Left renal pelvis (tissue), 4 donors: ENCODE measurements around the gene RPS27L. TPM values are rescaled to one million over a fixed set of nuclear protein-coding genes. Genes with fewer than 3 reads are reported as not detected.
A peak's percentile ranks its signal among the peaks of the same experiment; 100 is the strongest.

Source experiments
- DNase-seq, 4 donors: peaks; one replicate each; pipeline ENCODE4 v3.0.0-alpha.2; 2013; ENCODE audit warnings: low read depth in 4 of 4, low spot score in 3 of 4
- polyA plus RNA-seq, 4 donors: library from polyadenylated mRNA; unstranded; fragments of 120-200 nt; gene quantifications; one replicate each; pipeline ENCODE4 v1.2.1, GENCODE V29; 2013; ENCODE audit not compliant: insufficient read length in 4 of 4

The RPS27L gene
- 100 to 1,000 TPM in 1 of 4 donors, 10 to 100 TPM in 3; 74.4 to 107 (median 91.6) TPM for polyA plus RNA-seq

DNA sequence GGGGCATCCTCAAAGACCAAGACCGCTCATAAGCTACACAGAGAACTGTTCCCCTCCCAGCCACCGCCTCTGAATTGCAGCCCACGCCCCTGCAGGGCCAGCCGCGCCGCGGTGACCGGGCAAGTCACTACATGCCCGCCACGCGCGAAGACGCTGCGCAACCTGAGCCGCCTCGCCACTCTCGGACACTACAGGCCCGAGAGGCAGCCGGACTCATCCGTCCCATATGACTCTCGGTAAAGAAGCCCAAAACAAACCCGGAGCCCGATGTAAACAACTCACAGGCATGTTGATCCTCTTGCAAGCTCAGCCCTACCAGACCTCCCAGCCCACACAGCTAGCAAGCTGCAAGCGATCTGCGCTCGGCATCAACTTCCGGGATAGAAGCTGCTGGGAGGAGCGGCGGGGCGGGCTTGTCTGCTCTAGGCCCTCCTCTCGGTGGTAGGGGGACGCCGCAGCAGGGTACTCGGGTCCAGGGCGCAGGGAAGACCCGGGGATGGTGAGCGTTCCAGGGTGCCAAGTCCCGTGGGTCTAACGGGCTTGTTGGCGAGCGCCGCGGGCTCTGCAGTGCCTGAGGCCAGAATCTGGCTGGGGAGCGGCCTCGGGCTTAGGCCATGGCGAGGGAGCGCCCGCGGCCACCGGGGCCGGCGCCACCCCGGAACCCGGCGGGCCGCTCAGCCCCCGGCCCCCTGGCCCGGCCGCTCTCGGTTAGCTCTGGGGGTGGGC is at the start of gene RPS27L:
TSS of gene RPS27L (minus strand) at position 360 of the 726 bp plus-strand sequence. CDS start at position 288, 72 bp downstream.
- DNase-seq = peak; percentile 83 to 90 (median 88)

GRCh38 chr15:63206079-63206478 is 48.8 kb upstream of the RPS27L start:
- no peak for DNase-seq

DNA sequence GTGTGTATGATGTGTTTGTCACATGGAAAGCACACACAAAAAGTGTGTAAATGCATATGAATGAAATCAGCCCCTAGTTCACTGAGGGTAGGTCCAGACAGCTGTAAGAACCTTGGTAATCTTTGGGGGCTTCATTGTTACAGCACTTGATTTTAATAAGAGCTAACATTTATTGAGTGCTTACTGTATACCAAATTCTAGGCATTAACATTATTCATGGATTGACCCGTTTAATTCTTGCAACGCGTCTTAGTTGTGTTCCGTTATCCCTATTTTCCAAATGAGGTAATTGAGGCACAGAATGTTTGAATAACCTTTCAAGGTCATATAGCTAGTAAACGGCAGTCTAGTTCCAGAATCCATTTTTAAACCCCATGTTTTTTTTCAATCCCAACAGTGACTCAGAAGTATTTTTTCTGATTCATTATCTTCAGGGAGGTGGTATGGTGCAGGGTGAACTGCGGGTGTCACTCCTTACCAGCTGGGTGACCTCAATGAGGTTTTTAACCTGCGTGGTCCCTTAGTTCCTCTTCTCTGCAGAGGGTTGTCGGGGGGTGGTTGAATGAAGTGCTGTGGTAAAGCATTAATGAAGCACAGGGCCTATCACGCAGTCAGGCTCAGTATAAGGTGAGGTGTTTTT is 46.3 kb upstream of the RPS27L start:
- DNase-seq = no peak

GRCh38 chr15:63202861-63203260 is 45.6 kb upstream of the RPS27L start:
- DNase-seq = no peak

DNA sequence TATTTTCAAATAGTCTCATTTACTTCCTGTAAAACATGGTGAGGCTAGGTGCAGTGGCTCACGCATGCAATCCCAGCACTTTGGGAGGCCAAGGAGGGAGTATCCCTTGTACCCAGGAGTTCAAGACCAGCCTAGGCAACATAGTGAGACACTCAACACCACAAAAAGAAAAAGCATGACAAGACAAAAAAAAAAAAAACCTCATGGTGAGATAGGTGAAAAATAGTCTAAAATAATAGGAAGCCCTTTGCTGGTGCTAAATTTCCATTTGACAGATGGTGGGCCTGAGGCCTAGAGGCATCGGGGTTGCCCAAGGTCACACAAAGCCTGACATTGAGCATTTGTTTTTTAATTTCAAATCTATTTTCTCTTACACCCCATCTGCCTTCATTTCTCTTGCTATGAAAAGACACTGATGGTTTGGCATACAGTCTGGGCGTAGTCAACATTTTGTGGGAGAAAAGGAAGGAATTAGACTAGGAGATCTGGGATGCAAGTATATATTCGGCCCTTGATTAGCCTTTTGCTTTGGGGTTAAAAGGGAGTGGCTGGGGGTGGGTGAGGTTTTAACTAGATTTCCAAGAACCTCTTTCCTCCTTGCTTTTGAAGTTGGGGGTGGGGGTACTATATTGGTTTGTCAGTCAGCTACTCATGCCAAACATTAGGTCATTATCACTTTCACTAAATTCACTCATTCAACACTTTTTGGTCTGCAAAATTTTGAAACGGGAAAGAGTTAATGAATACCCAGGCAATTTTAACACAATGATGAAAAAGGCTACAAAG is 43.4 kb upstream of the RPS27L start:
- no peak for DNase-seq

DNA sequence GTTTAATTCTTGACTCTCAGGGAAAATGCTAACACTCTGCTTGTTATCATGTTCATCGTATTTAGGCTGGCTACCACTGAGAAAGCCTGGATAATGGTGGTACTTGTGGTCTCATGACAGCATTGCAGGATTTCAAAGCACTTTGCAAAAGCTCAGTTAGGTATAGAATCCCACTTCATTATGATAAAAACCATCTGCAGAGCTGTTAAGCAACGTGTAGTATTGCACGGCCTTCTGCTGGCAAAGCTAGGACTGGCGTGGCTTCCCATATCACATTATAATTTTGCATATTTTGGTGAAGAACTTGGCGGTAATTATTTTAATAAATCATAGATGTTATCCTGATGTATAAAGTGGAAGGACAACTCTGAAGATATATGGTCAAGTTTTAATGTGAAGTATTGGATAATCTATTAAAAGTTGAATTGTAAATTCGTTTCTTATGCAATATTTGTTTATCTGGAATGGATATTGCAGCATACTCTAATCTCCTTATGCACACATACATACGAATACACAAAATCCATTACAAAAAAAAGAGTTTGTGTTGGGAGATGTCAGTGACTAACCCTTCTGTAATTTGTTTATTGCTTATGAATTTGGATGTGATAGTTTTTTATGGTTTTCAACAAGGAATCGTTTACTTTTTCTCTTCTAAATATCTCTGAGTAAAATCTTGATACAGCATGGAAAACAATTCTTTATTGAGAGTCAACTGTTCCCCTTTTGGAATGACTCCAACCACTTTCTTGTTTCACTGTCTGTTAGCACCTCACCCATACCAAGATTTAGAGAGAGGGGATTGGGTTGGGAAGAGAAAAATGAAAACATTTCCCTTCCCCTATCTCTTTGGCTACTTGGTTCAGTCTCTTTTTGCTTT is 41.3 kb upstream of the RPS27L start:
- no peak for DNase-seq

- DNase-seq = no peak
These were observed 40.3 kb upstream of the RPS27L start for GRCh38 chr15:63197626-63198025.

- no peak for DNase-seq
These were observed 39.6 kb upstream of the RPS27L start for GRCh38 chr15:63196842-63197241.

GRCh38 chr15:63195569-63196015 is 38.3 kb upstream of the RPS27L start:
- no peak for DNase-seq

DNA sequence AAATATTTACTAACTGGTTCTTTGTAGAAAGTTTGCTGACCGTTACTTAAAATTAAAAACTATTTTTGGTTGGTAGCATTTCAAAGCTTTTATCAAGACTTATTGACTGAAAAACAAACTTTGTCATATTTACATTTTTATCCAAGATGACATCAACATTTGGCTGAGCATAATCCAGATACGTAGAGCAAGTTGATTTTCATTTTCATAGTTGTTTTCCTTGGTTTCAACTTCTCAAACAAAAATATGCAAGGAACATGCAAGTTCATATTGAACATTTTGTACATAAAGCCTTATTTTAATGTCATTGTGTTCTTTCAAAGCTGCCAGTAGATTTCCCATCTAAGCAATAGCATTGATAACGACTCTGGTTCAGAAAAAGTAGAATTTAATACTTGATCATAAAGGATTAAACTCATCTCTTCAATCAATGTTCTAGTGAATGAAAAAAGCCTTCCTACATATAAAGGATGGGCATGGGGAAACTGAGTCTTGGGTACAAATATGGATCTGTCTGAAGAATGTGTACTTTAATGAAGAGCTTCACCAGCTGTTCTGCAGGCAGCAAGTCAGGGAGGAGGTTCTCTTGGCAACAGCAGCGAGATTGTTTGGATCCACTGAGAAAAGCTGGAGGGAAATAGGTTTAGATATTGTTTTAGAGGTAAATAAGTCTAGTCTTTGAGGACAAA is 37.7 kb upstream of the RPS27L start:
- no peak for DNase-seq

DNA sequence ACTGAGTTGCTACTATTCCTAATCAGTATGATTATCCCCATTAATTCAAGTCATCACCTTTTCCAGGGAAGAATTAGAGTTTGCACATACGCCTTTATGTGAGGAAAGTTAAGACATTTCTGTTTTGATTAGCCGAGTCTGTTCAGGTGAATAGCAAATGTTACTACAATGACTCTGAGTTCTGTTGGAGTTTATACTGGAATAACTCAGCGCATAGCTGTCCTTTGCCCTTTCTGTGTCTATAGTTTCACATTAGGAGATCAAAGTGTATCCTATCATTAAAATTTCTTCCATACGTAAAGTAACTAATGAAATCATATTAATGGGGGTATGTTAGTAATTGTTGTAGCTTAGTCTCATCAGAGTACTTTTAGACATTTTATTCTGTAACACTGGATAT is 37.0 kb upstream of the RPS27L start:
- no peak for DNase-seq

DNA sequence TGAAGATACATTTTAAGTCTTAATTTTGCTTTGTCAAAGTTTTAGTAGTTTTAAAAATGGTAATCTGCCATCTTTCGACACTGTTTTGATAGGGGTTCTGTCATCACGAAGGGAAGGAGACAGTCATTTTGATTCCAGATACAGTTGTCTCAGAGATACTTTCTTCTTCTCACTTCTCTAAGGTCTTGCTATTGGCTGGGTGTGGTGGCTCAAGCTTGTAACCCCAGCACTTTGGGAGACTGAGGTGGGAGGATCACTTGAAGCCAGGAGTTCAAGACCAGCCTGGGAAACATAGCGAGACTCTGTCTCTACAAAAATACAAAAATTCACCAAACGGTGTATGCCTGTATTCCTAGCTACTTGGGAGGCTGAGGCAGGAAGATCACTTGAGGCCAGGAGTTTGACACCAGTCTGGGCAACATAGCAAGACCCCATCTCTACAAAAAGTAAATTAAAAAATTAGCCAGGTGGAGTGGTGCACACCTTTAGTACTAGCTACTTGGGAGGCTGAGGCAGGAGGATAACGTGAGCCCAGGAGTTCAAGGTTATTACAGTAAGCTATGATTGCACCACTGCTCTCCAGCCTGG is 35.4 kb upstream of the RPS27L start:
- DNase-seq = no peak

GRCh38 chr15:63191895-63192618 is 34.8 kb upstream of the RPS27L start:
- DNase-seq = no peak

GRCh38 chr15:63190769-63191649 is 33.7 kb upstream of the RPS27L start:
- DNase-seq = no peak

DNA sequence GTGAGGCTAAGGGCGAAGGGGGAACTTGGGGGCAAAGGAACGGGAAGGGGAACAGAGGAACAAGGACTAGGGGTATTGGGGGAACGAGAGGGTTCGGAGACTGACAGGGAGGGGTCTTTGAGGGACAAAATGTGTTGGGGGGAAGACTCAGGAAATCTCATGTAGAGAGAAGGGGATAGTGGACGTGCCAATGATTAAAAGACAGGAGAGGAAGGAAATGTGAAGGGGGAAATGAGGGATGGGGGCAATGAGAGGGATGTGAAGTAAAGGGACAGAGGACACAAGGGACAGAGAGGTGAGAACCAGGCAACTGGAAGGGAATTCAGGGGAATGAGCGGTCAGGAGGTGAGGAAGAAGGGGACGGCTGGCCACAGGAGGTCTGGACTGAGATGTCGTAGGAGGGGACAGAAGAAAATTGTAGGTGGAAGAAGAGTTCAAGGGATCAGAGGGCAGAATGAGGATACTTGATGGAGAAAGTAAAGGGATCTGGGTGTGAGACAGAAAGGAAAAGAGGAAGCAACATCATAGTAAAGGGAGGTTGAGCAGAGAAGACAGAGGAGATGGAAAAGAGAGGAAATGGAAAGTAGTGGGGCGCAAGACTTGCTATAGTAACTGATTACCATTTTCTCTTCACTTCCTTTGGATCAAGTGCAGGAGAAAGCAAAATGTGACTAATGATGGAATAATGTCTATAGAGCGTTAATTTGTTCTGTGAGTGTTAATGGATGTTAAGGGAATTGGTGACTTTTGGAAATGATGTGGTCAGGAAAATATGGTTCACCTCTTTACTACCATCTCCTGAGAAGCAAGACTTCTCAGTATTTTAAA is 32.9 kb upstream of the RPS27L start:
- no peak for DNase-seq

DNA sequence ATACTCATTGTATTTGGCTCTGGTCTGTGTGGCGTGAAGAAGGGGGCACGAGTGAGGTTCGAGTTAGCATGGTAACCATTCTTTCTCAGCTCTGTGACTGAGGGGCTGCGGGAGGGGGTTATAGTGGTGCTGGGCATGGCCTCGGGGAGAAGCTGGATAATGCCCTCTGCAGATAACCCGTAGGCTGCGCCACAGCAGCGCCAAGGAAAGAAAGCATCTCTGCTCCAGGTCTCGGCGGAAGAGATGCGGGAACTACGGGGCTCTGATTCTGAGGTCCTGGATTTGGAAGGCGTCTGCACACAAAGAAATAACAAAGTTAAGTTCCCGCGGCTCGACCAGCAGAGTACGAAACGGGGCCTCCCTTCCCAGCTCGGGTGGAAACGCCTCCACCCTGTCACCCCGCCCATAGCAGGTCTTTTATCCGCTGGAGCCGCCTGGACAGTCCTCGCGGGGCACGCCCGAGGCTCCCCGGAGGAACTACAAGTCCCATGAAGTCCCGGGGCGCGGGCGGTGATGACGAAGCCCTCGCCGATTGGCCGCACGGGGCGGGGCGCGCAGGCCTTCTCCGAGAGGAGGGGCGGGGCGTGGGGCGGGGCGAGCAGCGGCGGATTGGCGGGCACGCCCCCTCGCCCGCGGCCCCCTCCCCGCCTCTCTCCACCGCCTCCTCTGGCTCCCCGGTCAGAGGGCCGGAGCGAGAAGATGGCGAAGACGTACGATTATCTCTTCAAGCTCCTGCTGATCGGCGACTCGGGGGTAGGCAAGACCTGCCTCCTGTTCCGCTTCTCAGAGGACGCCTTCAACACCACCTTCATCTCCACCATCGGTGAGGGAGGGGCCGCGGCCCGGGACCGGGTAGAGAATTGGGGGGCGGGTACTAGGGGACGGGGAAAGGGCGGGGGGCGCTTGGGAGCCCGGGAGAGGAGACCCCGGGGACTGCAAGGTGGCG is 31.9 kb upstream of the RPS27L start, which contains the start of gene RAB8B:
TSS of gene RAB8B (plus strand) at position 681 of the 946 bp plus-strand sequence. CDS start at position 700, 19 bp downstream.
- peak; percentile 86 to 93 (median 90) for DNase-seq
